GM10266 (cell line): ENCODE measurements around the gene RAP1A.

Experiments
- DNase-seq: peaks from one replicate; pipeline ENCODE4 v3.0.0; 2012; ENCODE audit errors: extremely low spot score
- TF ChIP-seq, protein P1 (sequence below): IDR thresholded peaks from 2 replicates; pipeline ENCODE4 v1.5.1; 2012; ENCODE audit warnings: mild to moderate bottlenecking, low read depth; ENCODE audit not compliant: control insufficient read depth, insufficient read depth; ENCODE audit errors: missing control alignments

Gene RAP1A

DNA sequence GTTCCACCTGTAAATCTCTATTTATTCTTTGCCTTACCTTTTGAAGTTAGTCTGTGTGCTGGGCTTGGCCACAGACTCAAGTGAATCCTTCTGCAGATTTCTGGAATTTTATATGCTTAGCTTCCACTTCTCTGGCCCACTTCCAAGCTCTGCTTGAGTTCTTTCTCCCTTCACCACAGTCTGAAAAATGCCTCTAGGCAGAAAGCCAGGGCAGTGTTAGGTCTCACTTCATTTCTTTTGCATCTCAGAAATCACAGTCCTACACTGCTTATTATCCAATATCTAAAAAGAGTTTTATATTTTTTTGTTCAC, 70.7 kb downstream of the RAP1A start:
- TF ChIP-seq, protein P1, sequence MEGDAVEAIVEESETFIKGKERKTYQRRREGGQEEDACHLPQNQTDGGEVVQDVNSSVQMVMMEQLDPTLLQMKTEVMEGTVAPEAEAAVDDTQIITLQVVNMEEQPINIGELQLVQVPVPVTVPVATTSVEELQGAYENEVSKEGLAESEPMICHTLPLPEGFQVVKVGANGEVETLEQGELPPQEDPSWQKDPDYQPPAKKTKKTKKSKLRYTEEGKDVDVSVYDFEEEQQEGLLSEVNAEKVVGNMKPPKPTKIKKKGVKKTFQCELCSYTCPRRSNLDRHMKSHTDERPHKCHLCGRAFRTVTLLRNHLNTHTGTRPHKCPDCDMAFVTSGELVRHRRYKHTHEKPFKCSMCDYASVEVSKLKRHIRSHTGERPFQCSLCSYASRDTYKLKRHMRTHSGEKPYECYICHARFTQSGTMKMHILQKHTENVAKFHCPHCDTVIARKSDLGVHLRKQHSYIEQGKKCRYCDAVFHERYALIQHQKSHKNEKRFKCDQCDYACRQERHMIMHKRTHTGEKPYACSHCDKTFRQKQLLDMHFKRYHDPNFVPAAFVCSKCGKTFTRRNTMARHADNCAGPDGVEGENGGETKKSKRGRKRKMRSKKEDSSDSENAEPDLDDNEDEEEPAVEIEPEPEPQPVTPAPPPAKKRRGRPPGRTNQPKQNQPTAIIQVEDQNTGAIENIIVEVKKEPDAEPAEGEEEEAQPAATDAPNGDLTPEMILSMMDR: no peak
- no peak for DNase-seq

DNA sequence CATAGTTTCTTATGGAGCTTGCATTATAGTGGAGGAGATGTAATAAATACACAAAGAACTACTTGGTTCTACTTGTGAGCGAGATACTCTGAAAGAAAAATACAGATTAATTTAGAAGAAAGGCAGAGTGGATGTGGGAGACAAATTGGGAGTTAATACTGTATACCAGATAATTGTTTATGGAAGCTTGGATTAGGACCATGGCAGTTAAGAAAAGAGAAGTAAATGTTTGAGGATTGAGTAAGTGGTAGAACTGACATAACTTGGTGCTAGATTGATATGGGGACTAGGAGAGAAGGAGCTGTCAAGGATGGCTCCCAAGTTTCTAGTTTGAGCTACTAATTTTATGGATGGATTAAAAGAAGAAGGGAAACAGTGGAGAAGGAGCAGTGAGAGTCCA, 72.3 kb downstream of the RAP1A start:
- TF ChIP-seq, protein P1: no peak
- DNase-seq: no peak

DNA sequence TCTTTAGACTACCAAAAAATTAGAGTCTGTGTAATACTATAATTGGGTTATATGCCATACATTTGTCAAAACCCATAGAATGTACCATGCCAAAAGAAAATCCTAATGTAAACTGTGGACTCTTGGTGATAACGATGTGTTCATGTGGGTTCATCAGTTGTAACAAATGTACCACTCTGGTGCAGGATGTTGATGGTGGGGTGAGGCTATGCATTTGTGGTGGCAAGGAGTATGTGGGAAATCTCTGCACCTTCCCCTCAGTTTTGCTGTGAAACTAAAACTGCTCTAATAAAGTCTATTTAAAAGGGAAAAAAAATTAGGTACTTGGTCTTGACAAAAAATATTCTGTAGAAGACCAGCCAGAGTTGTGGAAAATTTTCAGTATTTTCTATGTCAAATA, 76.2 kb downstream of the RAP1A start:
- TF ChIP-seq, protein P1: no peak

DNA sequence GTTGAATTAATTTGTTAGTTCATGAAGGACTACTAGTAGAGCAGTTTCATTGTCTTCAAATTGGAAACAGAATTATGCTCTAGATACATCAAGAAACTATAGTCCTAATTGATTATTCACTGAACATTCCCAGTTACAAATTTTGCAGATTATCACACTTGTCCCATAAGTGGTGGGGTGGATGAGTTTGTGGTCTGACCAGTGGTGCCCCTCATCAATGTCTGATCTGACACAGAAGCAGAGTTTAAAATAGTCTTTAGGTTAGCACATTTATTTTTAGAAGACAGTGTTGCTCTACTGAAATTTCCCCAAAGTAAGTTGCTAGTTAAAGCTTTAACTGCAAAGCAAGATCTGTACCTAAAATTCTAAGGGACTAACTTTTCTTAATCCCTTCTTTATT, 76.7 kb downstream of the RAP1A start:
- no peak for DNase-seq
- TF ChIP-seq, protein P1: no peak

More for the DNA sequence above, 76.2 kb downstream of the RAP1A start:
- no peak for DNase-seq

DNA sequence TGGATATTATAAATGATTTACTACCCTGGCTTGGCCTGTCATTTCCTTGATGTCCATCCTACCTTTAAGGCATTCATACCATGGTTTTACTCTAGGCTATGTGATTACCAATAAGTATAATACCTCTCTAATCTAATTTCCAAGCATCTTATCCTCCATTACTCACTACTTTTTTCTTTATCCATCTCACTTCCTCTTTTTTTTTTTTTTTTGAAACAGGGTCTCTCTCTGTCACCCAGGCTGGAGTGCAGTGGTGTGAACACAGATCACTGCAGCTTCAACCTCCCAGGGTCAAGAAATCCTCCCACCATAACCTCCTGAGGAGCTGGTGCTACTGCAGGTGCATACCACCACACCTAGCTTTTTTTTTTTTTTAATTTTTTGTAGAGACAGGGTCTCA, 79.7 kb downstream of the RAP1A start:
- TF ChIP-seq, protein P1: no peak
- no peak for DNase-seq

DNA sequence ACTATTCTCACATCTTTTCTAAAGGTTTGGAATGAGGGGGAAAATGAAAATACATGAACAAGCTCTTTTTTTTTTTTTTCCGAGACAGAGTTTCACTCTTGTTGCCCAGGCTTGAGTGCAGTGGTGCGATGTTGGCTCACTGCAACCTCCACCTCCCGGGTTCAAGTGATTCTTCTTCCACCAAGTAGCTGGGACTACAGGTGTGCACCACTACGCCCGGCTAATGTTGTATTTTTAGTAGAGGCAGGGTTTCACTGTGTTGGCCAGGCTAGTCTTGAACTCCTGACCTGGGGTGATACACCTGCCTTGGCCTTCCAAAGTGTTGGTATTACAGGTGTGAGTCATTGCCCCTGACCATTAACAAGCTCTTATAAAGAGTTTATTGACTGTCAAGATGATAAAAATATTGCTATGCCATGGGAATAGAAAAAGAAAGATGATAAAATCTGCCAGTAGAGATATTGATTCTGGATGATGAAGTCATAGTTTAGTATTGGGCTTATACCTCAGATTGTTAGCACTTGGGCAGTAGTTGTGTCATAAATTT, 83.0 kb downstream of the RAP1A start:
- DNase-seq: no peak
- TF ChIP-seq, protein P1: no peak

DNA sequence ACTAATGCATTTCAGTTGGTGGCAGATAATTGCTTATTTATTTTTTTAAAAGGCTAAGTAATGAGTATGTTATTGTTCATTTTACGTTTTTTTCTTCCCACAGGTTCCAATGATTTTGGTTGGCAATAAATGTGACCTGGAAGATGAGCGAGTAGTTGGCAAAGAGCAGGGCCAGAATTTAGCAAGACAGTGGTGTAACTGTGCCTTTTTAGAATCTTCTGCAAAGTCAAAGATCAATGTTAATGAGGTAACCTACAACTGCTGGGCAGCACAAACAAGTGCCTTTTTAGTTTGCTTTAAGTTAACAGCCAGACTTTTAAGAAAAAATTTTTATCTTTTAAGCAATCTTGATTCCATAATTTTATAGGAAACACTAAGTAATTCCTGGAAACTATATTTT, 84.7 kb downstream of the RAP1A start:
- TF ChIP-seq, protein P1: no peak
- no peak for DNase-seq
